Neuronal stem cell (in vitro differentiated cells): ENCODE measurements around the gene CUX1.
A peak's percentile ranks its signal among the peaks of the same experiment; 100 is the strongest.

ENCODE experiments used
- DNase-seq: peaks from one replicate; pipeline ENCODE4 v3.0.0-alpha.2; 2013; ENCODE audit warnings: low spot score
- H2AFZ ChIP-seq: one replicate; pipeline ENCODE4 v1.6.1; 2013; ENCODE audit warnings: mild to moderate bottlenecking, low read length, inconsistent platforms
- H2AK5ac ChIP-seq: 2 replicates; pipeline ENCODE4 v1.6.1; 2013; ENCODE audit warnings: low read depth, mild to moderate bottlenecking, inconsistent platforms, low read length, moderate library complexity, mixed read lengths
- H2BK120ac ChIP-seq: 2 replicates; pipeline ENCODE4 v1.6.1; 2013; ENCODE audit warnings: low read depth, mild to moderate bottlenecking, inconsistent platforms, low read length, moderate library complexity, mixed read lengths
- H2BK12ac ChIP-seq: one replicate; pipeline ENCODE4 v1.6.1; 2013; ENCODE audit warnings: low read length, inconsistent platforms
- H2BK15ac ChIP-seq: 2 replicates; pipeline ENCODE4 v1.6.1; 2013; ENCODE audit warnings: mild to moderate bottlenecking, low read length, inconsistent platforms, mixed read lengths
- H2BK5ac ChIP-seq: one replicate; pipeline ENCODE4 v1.6.1; 2013; ENCODE audit warnings: inconsistent platforms, mild to moderate bottlenecking, low read length, moderate library complexity
- H3K14ac ChIP-seq: one replicate; pipeline ENCODE4 v1.6.1; 2013; ENCODE audit warnings: low read length, inconsistent platforms
- H3K18ac ChIP-seq: 2 replicates; pipeline ENCODE4 v1.6.1; 2013; ENCODE audit warnings: low read length, inconsistent platforms
- H3K23ac ChIP-seq: 2 replicates; pipeline ENCODE4 v1.6.1; 2013; ENCODE audit warnings: low read depth, mild to moderate bottlenecking, mixed read lengths, low read length, inconsistent platforms; ENCODE audit not compliant: poor library complexity
- H3K27ac ChIP-seq: replicated peaks from 3 replicates; pipeline ENCODE4 v1.5.1; 2013; ENCODE audit warnings: low read length, inconsistent platforms
- H3K27me3 ChIP-seq, 3 experiments: 2 replicates each; pipeline ENCODE4 v1.6.1; 2013; ENCODE audit warnings: low read length in 3 of 3, mild to moderate bottlenecking in 2 of 3, inconsistent platforms in 1 of 3, low read depth in 1 of 3, mixed read lengths in 1 of 3, moderate library complexity in 1 of 3; ENCODE audit not compliant: control insufficient read depth in 3 of 3, insufficient read depth in 3 of 3
- H3K36me3 ChIP-seq, 2 donors: replicated peaks in 1 of 2; 2 replicates each; pipeline ENCODE4 v1.6.1; 2013; ENCODE audit warnings: low read length in 2 of 2; ENCODE audit not compliant: control insufficient read depth in 2 of 2, insufficient read depth in 2 of 2
- H3K4ac ChIP-seq: 2 replicates; pipeline ENCODE4 v1.6.1; 2013; ENCODE audit warnings: inconsistent platforms, mild to moderate bottlenecking, low read length, moderate library complexity
- H3K4me1 ChIP-seq, 2 donors: 1 replicate in 1 of 2; 2 replicates in 1 of 2; pipeline ENCODE4 v1.6.1; 2013; ENCODE audit warnings: low read length in 2 of 2, low read depth in 1 of 2; ENCODE audit not compliant: control insufficient read depth in 2 of 2, insufficient read depth in 1 of 2
- H3K4me2 ChIP-seq: one replicate; pipeline ENCODE4 v1.6.1; 2013; ENCODE audit warnings: mild to moderate bottlenecking, low read length, inconsistent platforms; ENCODE audit not compliant: insufficient read depth, poor library complexity, severe bottlenecking
- H3K4me3 ChIP-seq, 2 donors: 2 replicates each; pipeline ENCODE4 v1.5.1; 2013; ENCODE audit warnings: low read length in 2 of 2, mild to moderate bottlenecking in 2 of 2, inconsistent platforms in 1 of 2, moderate library complexity in 1 of 2
- H3K79me1 ChIP-seq: one replicate; pipeline ENCODE4 v1.6.1; 2013; ENCODE audit warnings: low read depth, mild to moderate bottlenecking, inconsistent platforms, low read length, moderate library complexity
- H3K9ac ChIP-seq: one replicate; pipeline ENCODE4 v1.6.1; 2013; ENCODE audit warnings: mild to moderate bottlenecking, low read depth, low read length, inconsistent platforms; ENCODE audit not compliant: poor library complexity
- H3K9me3 ChIP-seq, 2 donors: replicated peaks in 1 of 2; 2 replicates each; pipeline versions ENCODE3 to v1.6.1; 2013; ENCODE audit warnings: low read length in 2 of 2, mild to moderate bottlenecking in 2 of 2, inconsistent platforms in 1 of 2, low read depth in 1 of 2, mixed read lengths in 1 of 2, moderate library complexity in 1 of 2; ENCODE audit not compliant: control insufficient read depth in 2 of 2, insufficient read depth in 1 of 2
- H4K8ac ChIP-seq: one replicate; pipeline ENCODE4 v1.6.1; 2013; ENCODE audit warnings: low read depth, mild to moderate bottlenecking, inconsistent platforms, low read length, moderate library complexity
- H4K91ac ChIP-seq: one replicate; pipeline ENCODE4 v1.6.1; 2013; ENCODE audit warnings: low read length, low read depth, mild to moderate bottlenecking, inconsistent platforms; ENCODE audit not compliant: poor library complexity
- WGBS, 2 donors: extraction: QIAGEN DNeasy Blood & Tissue Kit; methylation state at CpG; one replicate each; pipeline ENCODE4 v1.1.7; 2013; ENCODE audit warnings: missing lambda C conversion rate in 2 of 2, mixed read lengths in 1 of 2; ENCODE audit not compliant: insufficient read length in 2 of 2, insufficient replicate concordance in 1 of 2; ENCODE audit errors: extremely low coverage in 2 of 2; 5-methylcytosine and 5-hydroxymethylcytosine counted together

The CUX1 gene

DNA sequence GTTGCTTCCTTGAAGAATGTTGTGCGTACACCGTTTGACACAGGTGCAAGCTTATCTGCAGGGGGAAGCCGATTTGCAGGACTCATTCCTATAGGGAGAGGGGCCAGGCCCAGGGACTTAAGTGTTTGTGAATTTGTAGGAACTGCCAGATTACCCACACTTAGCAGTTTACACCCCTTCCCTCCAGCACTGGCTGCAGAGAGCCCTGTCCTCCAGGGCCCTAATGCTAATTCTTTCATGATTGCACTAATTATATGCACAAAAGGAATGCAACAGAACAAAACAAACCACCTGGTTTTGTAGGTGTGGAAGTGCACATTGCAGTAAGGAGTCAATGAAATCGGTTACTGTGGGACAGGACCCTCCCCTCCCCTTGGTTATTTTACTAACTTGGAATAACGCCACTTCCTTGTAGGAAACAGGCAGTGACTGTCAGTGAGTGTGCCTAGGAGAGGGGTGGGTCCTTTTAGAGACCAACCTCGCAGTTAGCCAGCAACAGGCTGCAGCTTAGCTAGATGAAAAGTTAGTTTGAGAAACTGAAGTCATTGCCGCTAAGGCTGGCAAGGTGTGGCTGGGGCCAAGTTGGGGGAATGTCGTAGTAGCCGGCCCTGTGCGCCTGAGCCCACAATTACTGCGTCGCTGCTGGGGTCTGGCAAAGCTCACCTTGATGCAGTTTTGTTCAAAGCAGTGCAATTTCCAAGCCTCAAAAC lies 60.6 kb downstream of the CUX1 start:
- H2AK5ac ChIP-seq: no peak overlapping the region
- peaks cover 6% of the 10 kb centered on the region for H3K79me1 ChIP-seq
- peaks cover 0 to 2% of the 10 kb centered on the region in 2 donors for H3K36me3 ChIP-seq
- H3K27ac ChIP-seq: no peak overlapping the region
- H3K18ac ChIP-seq: no peak overlapping the region
- no peak overlapping the region for H3K14ac ChIP-seq
- no peak overlapping the region for H3K4me3 ChIP-seq
- H2AFZ ChIP-seq: no peak overlapping the region
- H3K27me3 ChIP-seq: no peaks in the 10 kb centered on the region
- no peak overlapping the region for H4K8ac ChIP-seq
- H2BK15ac ChIP-seq: no peak overlapping the region
- H2BK120ac ChIP-seq: no peak overlapping the region
- no peak overlapping the region for H3K4me2 ChIP-seq
- H3K4ac ChIP-seq: no peak overlapping the region
- peaks cover 14 to 19% of the 10 kb centered on the region in 2 donors for H3K4me1 ChIP-seq
- H3K9me3 ChIP-seq: no peaks in the 10 kb centered on the region
- no peak overlapping the region for H2BK12ac ChIP-seq
- DNase-seq: no peak
- WGBS, 2 donors: no CpG with 5 or more reads among the region's 12 CpGs
- no peak overlapping the region for H3K23ac ChIP-seq
- H4K91ac ChIP-seq: no peak overlapping the region
- H3K9ac ChIP-seq: no peak overlapping the region
- no peak overlapping the region for H2BK5ac ChIP-seq

- Histone ChIP-seq H3K36me3 (peaks cover 0 to 2% of the 10 kb centered on the region in 2 donors), H3K4me1 (peaks cover 14 to 19% of the 10 kb centered on the region in 2 donors), H3K27ac (no peak overlapping the region), H4K91ac (no peak overlapping the region), H3K14ac (no peak overlapping the region), H2BK15ac (no peak overlapping the region), H3K9me3 (no peaks in the 10 kb centered on the region), H2AK5ac (no peak overlapping the region), H2BK120ac (no peak overlapping the region), H3K23ac (no peak overlapping the region), H3K4ac (no peak overlapping the region), H2BK5ac (no peak overlapping the region), H3K27me3 (no peaks in the 10 kb centered on the region), H3K9ac (no peak overlapping the region), H3K79me1 (peaks cover 6% of the 10 kb centered on the region), H3K4me3 (no peak overlapping the region), H2BK12ac (no peak overlapping the region), H2AFZ (no peak overlapping the region), H3K18ac (peak overlapping the region; percentile 40), H3K4me2 (no peak overlapping the region), H4K8ac (no peak overlapping the region)
- no CpG with 5 or more reads among the region's 4 CpGs for WGBS, 2 donors
- DNase-seq: no peak
Measured at GRCh38 chr7:101878938-101879337, 61.5 kb downstream of the CUX1 start.

GRCh38 chr7:101879565-101879964 lies 62.1 kb downstream of the CUX1 start:
- H3K27me3 ChIP-seq: no peaks in the 10 kb centered on the region
- H3K18ac ChIP-seq: peak overlapping the region; percentile 23
- WGBS, 2 donors: no CpG with 5 or more reads among the region's 10 CpGs
- H3K4me2 ChIP-seq: no peak overlapping the region
- no peak overlapping the region for H2AFZ ChIP-seq
- no peak for DNase-seq
- no peak overlapping the region for H3K23ac ChIP-seq
- H4K8ac ChIP-seq: no peak overlapping the region
- no peak overlapping the region for H3K4ac ChIP-seq
- no peak overlapping the region for H3K27ac ChIP-seq
- H3K9me3 ChIP-seq: no peaks in the 10 kb centered on the region
- H3K79me1 ChIP-seq: peaks cover 6% of the 10 kb centered on the region
- no peak overlapping the region for H4K91ac ChIP-seq
- no peak overlapping the region for H3K14ac ChIP-seq
- H2BK12ac ChIP-seq: no peak overlapping the region
- H3K4me3 ChIP-seq: no peak overlapping the region
- peaks cover 0 to 2% of the 10 kb centered on the region in 2 donors for H3K36me3 ChIP-seq
- H2BK15ac ChIP-seq: no peak overlapping the region
- H2BK5ac ChIP-seq: no peak overlapping the region
- H2AK5ac ChIP-seq: no peak overlapping the region
- H2BK120ac ChIP-seq: no peak overlapping the region
- H3K9ac ChIP-seq: no peak overlapping the region
- peaks cover 16 to 18% of the 10 kb centered on the region in 2 donors for H3K4me1 ChIP-seq

DNA sequence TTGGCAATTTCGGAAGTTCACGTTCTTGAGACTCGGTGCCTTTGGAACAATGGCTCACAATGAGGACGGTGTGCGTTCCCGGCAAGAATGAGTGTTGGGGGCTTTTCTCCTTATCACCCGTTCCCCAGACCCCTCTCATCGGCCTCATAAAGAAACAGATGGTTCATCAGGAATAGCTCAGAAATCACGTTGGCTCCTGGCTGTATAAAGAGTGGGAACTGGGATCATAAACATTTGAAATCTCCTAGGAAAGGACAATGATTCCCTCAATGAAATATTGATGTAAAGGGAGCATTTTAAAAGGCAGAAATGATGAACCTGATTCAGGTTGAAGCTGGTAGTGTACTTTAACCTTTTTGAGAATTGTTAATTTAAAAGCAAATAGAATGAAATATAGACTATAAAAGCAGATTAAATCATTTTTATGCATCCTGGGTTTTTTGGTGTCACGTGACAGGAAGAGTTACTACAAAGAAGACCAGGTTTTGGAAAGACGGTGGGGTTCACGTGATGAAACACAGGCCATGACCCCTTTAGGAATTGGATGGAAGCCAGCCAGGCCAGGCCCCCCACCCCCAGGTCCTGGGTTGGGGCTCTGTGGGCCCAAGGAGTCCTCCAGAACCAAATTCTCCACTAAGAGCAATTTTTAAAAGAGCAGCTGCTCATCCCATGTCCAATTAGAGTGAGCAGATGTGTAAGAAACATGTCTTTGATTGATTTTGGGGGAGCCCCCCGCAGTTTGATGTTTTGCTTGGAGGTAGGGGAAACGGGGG lies 63.0 kb downstream of the CUX1 start:
- Histone ChIP-seq H4K91ac (no peak overlapping the region), H2BK12ac (no peak overlapping the region), H3K4ac (no peak overlapping the region), H3K4me3 (no peak overlapping the region), H3K23ac (no peak overlapping the region), H3K4me1 (peaks cover 9 to 19% of the 10 kb centered on the region in 2 donors), H3K4me2 (no peak overlapping the region), H3K27ac (no peak overlapping the region), H2BK15ac (no peak overlapping the region), H3K27me3 (no peaks in the 10 kb centered on the region), H3K18ac (no peak overlapping the region), H3K9me3 (no peaks in the 10 kb centered on the region), H3K79me1 (peaks cover 8% of the 10 kb centered on the region), H3K36me3 (peaks cover 0 to under 1% of the 10 kb centered on the region in 2 donors), H2BK5ac (no peak overlapping the region), H3K9ac (no peak overlapping the region), H2AFZ (no peak overlapping the region), H4K8ac (no peak overlapping the region), H2AK5ac (no peak overlapping the region), H2BK120ac (no peak overlapping the region), H3K14ac (no peak overlapping the region)
- no CpG with 5 or more reads among the region's 14 CpGs for WGBS, 2 donors
- DNase-seq: no peak
